HepG2 (cell line): Measurements from ENCODE around the gene SEMA4A. TPM values are rescaled to one million over a fixed set of nuclear protein-coding genes. Genes with fewer than 3 reads are reported as not detected.
A peak's percentile ranks its signal among the peaks of the same experiment; 100 is the strongest.

ENCODE experiments used
- ATF7-NPFF ChIP-seq: sonication (generic); formaldehyde crosslinking; IDR thresholded peaks from 2 replicates; pipeline ENCODE4 v1.8.1; 2023; ENCODE audit warnings: mild to moderate bottlenecking, low read depth, missing genetic modification reagents, moderate library complexity
- DMAP1 ChIP-seq: IDR thresholded peaks from 2 replicates; pipeline ENCODE4 v1.6.1; 2016
- DNMT3B ChIP-seq: conservative IDR thresholded peaks from 2 replicates; pipeline ENCODE4 v1.6.1; 2016; ENCODE audit warnings: missing biosample characterization, control low read depth
- ETV5 ChIP-seq: IDR thresholded peaks from 2 replicates; pipeline ENCODE4 v1.6.1; 2018; ENCODE audit warnings: missing biosample characterization, missing genetic modification reagents, inconsistent platforms, borderline replicate concordance
- GABPB1 ChIP-seq: IDR thresholded peaks from 2 replicates; pipeline ENCODE4 v1.6.1; 2016; ENCODE audit warnings: mild to moderate bottlenecking, missing genetic modification reagents, moderate library complexity, missing compliant biosample characterization
- GPN1 ChIP-seq: sonication (generic); formaldehyde crosslinking; IDR thresholded peaks from 2 replicates; pipeline ENCODE4 v1.5.1; 2020; ENCODE audit warnings: missing genetic modification reagents, borderline replicate concordance
- HES4 ChIP-seq: sonication (generic); formaldehyde crosslinking; IDR thresholded peaks from 2 replicates; pipeline ENCODE4 v1.9.0; 2021; ENCODE audit warnings: mild to moderate bottlenecking, missing genetic modification reagents, borderline replicate concordance
- RFX1 ChIP-seq: fragments of 450-650 bp; IDR thresholded peaks from 2 replicates; pipeline ENCODE4 v1.6.1; 2017
- RFX3 ChIP-seq: IDR thresholded peaks from 2 replicates; pipeline ENCODE4 v1.6.1; 2016; ENCODE audit warnings: missing biosample characterization, missing genetic modification reagents
- SAFB2 ChIP-seq: sonication (generic); formaldehyde crosslinking; IDR thresholded peaks from 2 replicates; pipeline ENCODE4 v1.5.1; 2020; ENCODE audit warnings: missing genetic modification reagents, low read depth, mild to moderate bottlenecking, borderline replicate concordance
- SAP130 ChIP-seq: IDR thresholded peaks from 2 replicates; pipeline ENCODE4 v1.6.1; 2016; ENCODE audit warnings: low read depth
- TEAD3 ChIP-seq: optimal IDR thresholded peaks from 2 replicates; pipeline ENCODE3; 2016; ENCODE audit warnings: borderline replicate concordance
- ZMYM4 ChIP-seq: sonication (generic); formaldehyde crosslinking; IDR thresholded peaks from 2 replicates; pipeline ENCODE4 v1.8.1; 2023; ENCODE audit warnings: mild to moderate bottlenecking, missing genetic modification reagents
- ZNF205 ChIP-seq: IDR thresholded peaks from 2 replicates; pipeline ENCODE4 v1.6.1; 2018; ENCODE audit warnings: missing biosample characterization, missing genetic modification reagents
- ZNF263 ChIP-seq: sonication (generic); formaldehyde crosslinking; IDR thresholded peaks from 2 replicates; pipeline ENCODE4 v1.4.0; 2020; ENCODE audit warnings: missing genetic modification reagents
- ZNF382 ChIP-seq: sonication (generic); formaldehyde crosslinking; IDR thresholded peaks from 2 replicates; pipeline ENCODE4 v1.5.0; 2020; ENCODE audit warnings: missing genetic modification reagents, mild to moderate bottlenecking, borderline replicate concordance
- ZNF44 ChIP-seq: sonication (generic); formaldehyde crosslinking; IDR thresholded peaks from 2 replicates; pipeline ENCODE4 v1.5.1; 2020; ENCODE audit warnings: mild to moderate bottlenecking, missing genetic modification reagents
- ZNF446 ChIP-seq: sonication (generic); formaldehyde crosslinking; IDR thresholded peaks from 2 replicates; pipeline ENCODE4 v1.5.0; 2020; ENCODE audit warnings: mild to moderate bottlenecking, missing genetic modification reagents
- ZNF510 ChIP-seq: sonication (generic); formaldehyde crosslinking; IDR thresholded peaks from 2 replicates; pipeline ENCODE4 v1.4.0; 2020; ENCODE audit warnings: low read depth, mild to moderate bottlenecking, missing genetic modification reagents
- ZNF589 ChIP-seq: sonication (generic); formaldehyde crosslinking; conservative IDR thresholded peaks from 2 replicates; pipeline ENCODE4 v1.8.0; 2022; ENCODE audit warnings: mild to moderate bottlenecking, moderate library complexity, missing genetic modification reagents
- ZNF720 ChIP-seq: sonication (generic); formaldehyde crosslinking; IDR thresholded peaks from 2 replicates; pipeline ENCODE4 v1.4.0; 2020; ENCODE audit warnings: missing genetic modification reagents
- ZNF781 ChIP-seq: sonication (generic); formaldehyde crosslinking; IDR thresholded peaks from 2 replicates; pipeline ENCODE4 v1.5.1; 2020; ENCODE audit warnings: borderline replicate concordance, mild to moderate bottlenecking, missing genetic modification reagents; ENCODE audit errors: not compliant biosample characterization
- polyA plus RNA-seq, 8 experiments: library from polyadenylated mRNA; depleted of rRNA in 3 of 8; stranded (reverse) in 7 of 8; unstranded in 1 of 8; fragments of >200 nt; fragmentation: Illumina TruSeq in 4 of 8; extraction: Trizol in 4 of 8; gene quantifications; 2 replicates each; pipeline versions ENCODE4 v1.2.1 to v1.2.3, GENCODE V29; 2011 to 2016; ENCODE audit warnings: low read depth in 4 of 8, missing spikeins in 1 of 8, mixed read lengths in 1 of 8; ENCODE audit not compliant: insufficient read depth in 1 of 8
- total RNA-seq, 5 experiments: library from RNA; depleted of rRNA; stranded (reverse); fragments of >200 nt; fragmentation: Illumina TruSeq; extraction: Trizol; gene quantifications; 2 replicates each; pipeline ENCODE4 v1.2.3, GENCODE V29; 2016; ENCODE audit warnings: low read depth in 1 of 5
- TF ChIP-seq, protein P1 (sequence below): sonication (generic); formaldehyde crosslinking; IDR thresholded peaks from 2 replicates; pipeline ENCODE4 v1.8.1; 2023; ENCODE audit warnings: mild to moderate bottlenecking, missing genetic modification reagents
- TF ChIP-seq, protein P2 (sequence below): sonication (generic); formaldehyde crosslinking; IDR thresholded peaks from 2 replicates; pipeline ENCODE4 v1.8.0; 2022; ENCODE audit warnings: mild to moderate bottlenecking, missing genetic modification reagents, moderate library complexity
- TF ChIP-seq, protein P3 (sequence below): sonication (generic); formaldehyde crosslinking; IDR thresholded peaks from 2 replicates; pipeline ENCODE4 v1.9.0; 2022; ENCODE audit warnings: low read depth, missing genetic modification reagents
- TF ChIP-seq, protein P4 (sequence below): sonication (generic); formaldehyde crosslinking; IDR thresholded peaks from 2 replicates; pipeline ENCODE4 v1.9.0; 2022; ENCODE audit warnings: missing genetic modification reagents, mild to moderate bottlenecking, borderline replicate concordance

Gene SEMA4A
- total and polyA plus RNA-seq, 2 of the 13 experiments (the other 11 are each of a cell fraction or from before 2014, with no cell fraction given), result 0.09 to 0.20 TPM

DNA sequence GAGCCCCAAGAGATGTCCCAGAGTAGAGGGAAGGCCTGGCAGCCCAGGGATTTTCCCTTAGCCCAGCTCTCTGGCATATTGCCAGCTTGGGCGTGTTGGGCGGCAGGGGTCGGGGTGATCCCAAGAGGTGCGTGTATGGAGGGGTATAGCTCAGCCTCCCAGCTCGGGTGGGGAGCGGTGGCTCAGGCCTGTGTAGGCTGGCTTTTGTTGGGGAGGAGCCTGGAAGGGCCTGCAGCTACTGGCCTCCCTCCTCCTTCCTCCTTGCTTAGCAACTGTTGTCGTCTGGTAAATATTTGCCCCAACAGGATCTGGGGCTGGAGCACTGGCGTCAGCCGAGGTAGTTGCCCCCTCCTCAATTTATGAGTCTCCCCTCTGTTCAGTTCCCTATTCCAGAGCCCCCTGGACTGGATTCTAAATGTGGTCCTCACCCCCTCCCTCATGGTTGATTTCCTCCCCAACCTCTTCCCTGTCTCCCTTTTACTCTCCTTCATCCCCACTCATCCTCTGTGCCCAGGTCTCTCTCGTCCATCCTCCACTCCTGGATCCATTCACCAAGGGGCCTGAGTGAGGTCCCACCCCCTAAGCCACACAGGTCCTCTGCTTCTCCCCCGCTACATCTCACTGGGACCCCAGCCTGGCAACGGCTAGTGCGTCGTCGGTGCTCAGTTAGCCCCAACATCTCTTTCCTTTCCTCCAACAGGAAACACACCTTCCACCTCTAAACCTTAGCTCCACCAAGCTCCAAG lies 49.1 kb upstream of the SEMA4A start (continued):
- TF ChIP-seq DNMT3B (CRISPR knock-in tag), result no peak
- TF ChIP-seq, protein P1, sequence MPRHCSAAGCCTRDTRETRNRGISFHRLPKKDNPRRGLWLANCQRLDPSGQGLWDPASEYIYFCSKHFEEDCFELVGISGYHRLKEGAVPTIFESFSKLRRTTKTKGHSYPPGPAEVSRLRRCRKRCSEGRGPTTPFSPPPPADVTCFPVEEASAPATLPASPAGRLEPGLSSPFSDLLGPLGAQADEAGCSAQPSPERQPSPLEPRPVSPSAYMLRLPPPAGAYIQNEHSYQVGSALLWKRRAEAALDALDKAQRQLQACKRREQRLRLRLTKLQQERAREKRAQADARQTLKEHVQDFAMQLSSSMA, result 0 out of 2 replicates have a peak, but pooled peaks have one; percentile 59
- TF ChIP-seq ZNF382 (CRISPR knock-in tag), result no peak
- peak; percentile 5; the same call in 1 of the 2 replicates for TF ChIP-seq ETV5 (CRISPR knock-in tag)
- peak; percentile 98 for TF ChIP-seq ZNF263 (CRISPR knock-in tag)
- no peak for TF ChIP-seq ZNF205
- no peak for TF ChIP-seq ZNF510 (CRISPR knock-in tag)
- no peak; the same call in 1 of the 2 replicates for TF ChIP-seq GABPB1 (CRISPR knock-in tag)
- no peak for TF ChIP-seq ZNF44 (CRISPR knock-in tag)
- 0 out of 2 replicates have a peak, but pooled peaks have one; percentile 42 for TF ChIP-seq DMAP1
- no peak for TF ChIP-seq ZNF720
- TF ChIP-seq ZNF781 (CRISPR knock-in tag), result no peak
- TF ChIP-seq ZMYM4 (CRISPR knock-in tag), result no peak
- peak; percentile 11 for TF ChIP-seq TEAD3 (CRISPR knock-in tag)
- 0 out of 2 replicates have a peak, but pooled peaks have one; percentile 12 for TF ChIP-seq SAP130 (CRISPR knock-in tag)
- TF ChIP-seq, protein P2, sequence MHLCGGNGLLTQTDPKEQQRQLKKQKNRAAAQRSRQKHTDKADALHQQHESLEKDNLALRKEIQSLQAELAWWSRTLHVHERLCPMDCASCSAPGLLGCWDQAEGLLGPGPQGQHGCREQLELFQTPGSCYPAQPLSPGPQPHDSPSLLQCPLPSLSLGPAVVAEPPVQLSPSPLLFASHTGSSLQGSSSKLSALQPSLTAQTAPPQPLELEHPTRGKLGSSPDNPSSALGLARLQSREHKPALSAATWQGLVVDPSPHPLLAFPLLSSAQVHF (CRISPR knock-in tag), result no peak
- TF ChIP-seq, protein P3, sequence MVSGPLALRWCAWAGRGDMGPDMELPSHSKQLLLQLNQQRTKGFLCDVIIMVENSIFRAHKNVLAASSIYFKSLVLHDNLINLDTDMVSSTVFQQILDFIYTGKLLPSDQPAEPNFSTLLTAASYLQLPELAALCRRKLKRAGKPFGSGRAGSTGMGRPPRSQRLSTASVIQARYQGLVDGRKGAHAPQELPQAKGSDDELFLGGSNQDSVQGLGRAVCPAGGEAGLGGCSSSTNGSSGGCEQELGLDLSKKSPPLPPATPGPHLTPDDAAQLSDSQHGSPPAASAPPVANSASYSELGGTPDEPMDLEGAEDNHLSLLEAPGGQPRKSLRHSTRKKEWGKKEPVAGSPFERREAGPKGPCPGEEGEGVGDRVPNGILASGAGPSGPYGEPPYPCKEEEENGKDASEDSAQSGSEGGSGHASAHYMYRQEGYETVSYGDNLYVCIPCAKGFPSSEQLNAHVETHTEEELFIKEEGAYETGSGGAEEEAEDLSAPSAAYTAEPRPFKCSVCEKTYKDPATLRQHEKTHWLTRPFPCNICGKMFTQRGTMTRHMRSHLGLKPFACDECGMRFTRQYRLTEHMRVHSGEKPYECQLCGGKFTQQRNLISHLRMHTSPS (CRISPR knock-in tag), result peak; percentile 11; the same call in 1 of the 2 replicates
- no peak for TF ChIP-seq ATF7-NPFF
- peak; percentile 59 for TF ChIP-seq RFX1
- TF ChIP-seq, protein P4, sequence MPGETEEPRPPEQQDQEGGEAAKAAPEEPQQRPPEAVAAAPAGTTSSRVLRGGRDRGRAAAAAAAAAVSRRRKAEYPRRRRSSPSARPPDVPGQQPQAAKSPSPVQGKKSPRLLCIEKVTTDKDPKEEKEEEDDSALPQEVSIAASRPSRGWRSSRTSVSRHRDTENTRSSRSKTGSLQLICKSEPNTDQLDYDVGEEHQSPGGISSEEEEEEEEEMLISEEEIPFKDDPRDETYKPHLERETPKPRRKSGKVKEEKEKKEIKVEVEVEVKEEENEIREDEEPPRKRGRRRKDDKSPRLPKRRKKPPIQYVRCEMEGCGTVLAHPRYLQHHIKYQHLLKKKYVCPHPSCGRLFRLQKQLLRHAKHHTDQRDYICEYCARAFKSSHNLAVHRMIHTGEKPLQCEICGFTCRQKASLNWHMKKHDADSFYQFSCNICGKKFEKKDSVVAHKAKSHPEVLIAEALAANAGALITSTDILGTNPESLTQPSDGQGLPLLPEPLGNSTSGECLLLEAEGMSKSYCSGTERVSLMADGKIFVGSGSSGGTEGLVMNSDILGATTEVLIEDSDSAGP, result peak; percentile 52; the same call in 1 of the 2 replicates
- TF ChIP-seq ZNF446 (CRISPR knock-in tag), result no peak
- TF ChIP-seq ZNF589 (CRISPR knock-in tag), result no peak
- TF ChIP-seq SAFB2 (CRISPR knock-in tag), result no peak
- TF ChIP-seq HES4 (CRISPR knock-in tag), result no peak
- TF ChIP-seq RFX3 (CRISPR knock-in tag), result peak; percentile 22; the same call in 1 of the 2 replicates
- TF ChIP-seq GPN1 (CRISPR knock-in tag), result no peak
